GM12865 (cell line): ENCODE data around the gene ZFP69.
A peak's percentile ranks its signal among the peaks of the same experiment; 100 is the strongest.
"Not testable (repeated sequence)": the region's sequence is repeated elsewhere in the genome, so short reads cannot be mapped to it uniquely, and the experiment has no call there.

Experiments used
- DNase-seq: peaks from one replicate; pipeline ENCODE4 v3.0.0; 2010; ENCODE audit warnings: low read depth
- H3K4me3 ChIP-seq: 2 replicates; pipeline ENCODE4 v1.5.1; 2011; ENCODE audit warnings: mild to moderate bottlenecking, low read depth, low read length, control low read depth
- TF ChIP-seq, protein P1 (sequence below): IDR thresholded peaks from 2 replicates; pipeline ENCODE4 v1.5.1; 2011; ENCODE audit warnings: low read length, control low read depth, low read depth, inconsistent platforms; ENCODE audit not compliant: insufficient read depth; ENCODE audit errors: missing control alignments

ZFP69 gene

DNA sequence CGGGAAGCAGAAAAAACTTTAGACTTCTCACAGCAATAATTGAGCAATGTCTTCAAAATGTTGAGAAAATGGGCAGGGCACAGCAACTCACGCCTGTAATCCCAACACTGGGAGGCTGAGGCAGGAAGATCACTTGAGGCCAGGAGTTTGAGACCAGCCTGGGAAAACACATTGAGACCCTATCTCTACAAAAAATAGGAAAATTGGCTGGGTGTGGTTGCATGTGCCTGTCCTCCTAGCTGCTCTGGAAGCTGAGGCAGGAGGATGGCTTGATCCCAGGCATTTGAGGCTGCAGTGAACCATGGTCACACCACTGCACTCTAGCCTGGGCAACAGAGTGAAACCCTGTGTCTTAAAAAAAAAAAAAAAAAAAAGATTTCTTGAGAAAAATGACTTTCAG lies 7.8 kb upstream of the ZFP69 start:
- H3K4me3 ChIP-seq: no peak overlapping the region
- no peak for DNase-seq
- TF ChIP-seq, protein P1, sequence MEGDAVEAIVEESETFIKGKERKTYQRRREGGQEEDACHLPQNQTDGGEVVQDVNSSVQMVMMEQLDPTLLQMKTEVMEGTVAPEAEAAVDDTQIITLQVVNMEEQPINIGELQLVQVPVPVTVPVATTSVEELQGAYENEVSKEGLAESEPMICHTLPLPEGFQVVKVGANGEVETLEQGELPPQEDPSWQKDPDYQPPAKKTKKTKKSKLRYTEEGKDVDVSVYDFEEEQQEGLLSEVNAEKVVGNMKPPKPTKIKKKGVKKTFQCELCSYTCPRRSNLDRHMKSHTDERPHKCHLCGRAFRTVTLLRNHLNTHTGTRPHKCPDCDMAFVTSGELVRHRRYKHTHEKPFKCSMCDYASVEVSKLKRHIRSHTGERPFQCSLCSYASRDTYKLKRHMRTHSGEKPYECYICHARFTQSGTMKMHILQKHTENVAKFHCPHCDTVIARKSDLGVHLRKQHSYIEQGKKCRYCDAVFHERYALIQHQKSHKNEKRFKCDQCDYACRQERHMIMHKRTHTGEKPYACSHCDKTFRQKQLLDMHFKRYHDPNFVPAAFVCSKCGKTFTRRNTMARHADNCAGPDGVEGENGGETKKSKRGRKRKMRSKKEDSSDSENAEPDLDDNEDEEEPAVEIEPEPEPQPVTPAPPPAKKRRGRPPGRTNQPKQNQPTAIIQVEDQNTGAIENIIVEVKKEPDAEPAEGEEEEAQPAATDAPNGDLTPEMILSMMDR: no peak

DNA sequence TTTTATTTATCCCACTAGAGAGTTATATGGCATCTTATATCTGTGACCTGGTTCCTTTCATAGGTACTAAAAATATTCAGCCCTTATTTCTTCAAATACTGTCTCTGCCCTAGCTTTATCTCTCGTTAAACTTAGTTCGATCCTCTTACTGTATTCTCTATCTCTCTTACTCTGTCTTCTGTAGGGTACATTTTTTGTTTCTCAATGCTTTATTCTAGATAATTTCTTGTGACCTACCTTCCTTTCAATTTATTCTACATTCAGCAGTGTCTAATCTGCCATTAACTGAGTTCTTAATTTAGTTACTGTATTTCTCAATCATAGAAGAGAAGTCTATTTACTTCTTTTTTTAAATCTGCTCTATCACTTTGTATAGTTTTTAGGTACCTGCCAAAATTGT lies 1.8 kb upstream of the ZFP69 start:
- TF ChIP-seq, protein P1: no peak
- H3K4me3 ChIP-seq: no peak overlapping the region
- no peak for DNase-seq

DNA sequence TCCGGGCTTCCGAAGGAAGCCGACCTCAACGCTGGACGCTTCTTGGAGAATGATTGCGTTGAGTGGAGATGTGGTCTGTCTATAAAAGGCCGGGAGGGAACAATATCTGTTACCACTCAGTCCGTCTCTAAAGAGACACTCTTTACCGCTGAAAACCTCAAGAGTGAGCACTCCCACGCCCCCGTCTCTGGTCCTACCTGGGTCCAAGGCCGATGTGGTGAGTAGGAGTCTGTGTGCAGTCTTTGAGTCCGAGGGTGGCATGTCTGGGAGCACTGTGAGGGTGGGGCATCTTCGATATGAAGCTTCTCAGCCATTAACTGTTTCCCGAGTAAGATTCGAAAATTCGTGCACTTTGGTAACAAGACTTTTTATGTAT lies 576 bp downstream of the ZFP69 start:
- peak overlapping the region; percentile 78 for H3K4me3 ChIP-seq
- TF ChIP-seq, protein P1: no peak
- peak; percentile 23 for DNase-seq

DNA sequence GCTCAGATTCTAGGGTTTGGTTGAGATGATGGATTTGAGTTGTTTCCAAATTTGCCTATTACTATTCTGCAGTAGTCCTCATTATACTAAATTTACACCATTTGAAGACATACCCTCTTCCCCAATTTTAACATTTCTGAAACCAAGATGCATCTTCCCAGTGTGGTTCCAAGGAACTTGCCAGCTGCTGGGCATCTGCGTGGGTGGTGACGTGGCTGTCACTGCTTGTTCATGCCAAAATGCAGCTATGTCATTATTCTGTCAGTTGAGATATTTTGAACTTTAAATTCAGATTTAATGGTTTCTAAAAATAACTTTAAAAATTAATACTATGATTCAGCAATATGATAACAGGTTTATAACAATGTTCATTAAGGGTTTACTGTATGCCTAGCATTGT lies 1.2 kb downstream of the ZFP69 start:
- DNase-seq: no peak
- TF ChIP-seq, protein P1: no peak
- no peak overlapping the region for H3K4me3 ChIP-seq

DNA sequence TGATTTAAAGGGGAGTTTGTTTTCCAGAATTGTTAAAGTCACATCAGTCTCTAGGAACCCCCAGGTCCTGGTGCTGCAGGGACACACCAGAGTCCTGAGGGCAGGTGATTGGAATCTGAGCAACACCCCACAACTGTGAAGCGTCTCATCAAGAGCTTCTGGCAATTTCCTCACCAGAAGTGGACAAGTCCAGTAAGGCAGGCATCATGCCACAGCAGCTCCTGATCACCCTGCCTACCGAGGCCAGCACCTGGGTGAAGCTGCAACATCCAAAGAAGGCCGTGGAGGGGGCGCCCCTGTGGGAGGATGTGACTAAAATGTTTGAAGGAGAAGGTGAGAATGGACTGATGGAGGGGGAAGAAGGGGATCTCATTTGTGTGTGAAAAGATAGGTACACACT lies 2.1 kb downstream of the ZFP69 start:
- DNase-seq: no peak
- no peak overlapping the region for H3K4me3 ChIP-seq
- TF ChIP-seq, protein P1: no peak

DNA sequence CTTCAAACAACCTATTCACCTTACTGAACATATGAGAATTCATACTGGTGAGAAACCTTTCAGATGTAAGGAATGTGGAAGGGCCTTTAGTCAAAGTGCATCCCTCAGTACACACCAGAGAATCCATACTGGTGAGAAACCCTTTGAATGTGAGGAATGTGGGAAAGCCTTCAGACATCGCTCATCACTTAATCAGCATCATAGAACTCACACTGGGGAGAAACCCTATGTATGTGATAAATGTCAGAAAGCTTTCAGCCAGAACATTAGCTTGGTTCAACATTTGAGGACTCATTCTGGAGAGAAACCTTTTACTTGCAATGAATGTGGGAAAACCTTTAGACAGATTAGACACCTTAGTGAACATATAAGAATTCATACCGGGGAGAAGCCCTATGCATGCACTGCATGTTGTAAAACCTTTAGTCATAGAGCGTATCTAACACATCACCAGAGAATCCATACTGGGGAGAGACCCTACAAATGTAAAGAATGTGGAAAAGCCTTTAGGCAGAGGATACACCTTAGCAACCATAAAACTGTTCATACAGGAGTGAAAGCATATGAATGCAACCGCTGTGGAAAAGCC lies 18.3 kb downstream of the ZFP69 start:
- H3K4me3 ChIP-seq: no peak overlapping the region
- TF ChIP-seq, protein P1: no peak

DNA sequence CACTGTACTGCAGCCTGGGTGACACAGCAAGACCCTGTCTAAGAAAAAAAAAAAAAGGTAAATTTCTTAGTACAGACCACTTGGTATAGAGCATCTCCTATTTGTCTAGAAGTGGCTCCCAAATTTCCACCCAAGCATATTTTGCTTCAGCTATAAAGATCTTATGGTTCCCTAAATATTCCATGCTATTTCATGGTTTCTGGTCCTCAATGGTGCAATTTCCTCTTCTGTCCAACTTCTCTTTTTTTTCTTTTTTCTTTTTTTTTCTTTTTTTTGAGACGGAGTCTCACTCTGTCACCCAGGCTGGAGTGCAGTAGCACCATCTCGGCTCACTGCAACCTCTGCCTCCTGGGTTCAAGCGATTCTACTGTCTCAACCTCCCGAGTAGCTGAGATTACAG lies 25.6 kb downstream of the ZFP69 start:
- DNase-seq, H3K4me3 ChIP-seq: not testable (repeated sequence)

More for the DNA sequence above, 18.3 kb downstream of the ZFP69 start:
- no peak for DNase-seq
